Measurements from ENCODE around the gene CIDEB. TPM values are rescaled to one million over a fixed set of nuclear protein-coding genes. Genes with fewer than 3 reads are reported as not detected.

CIDEB gene
- total RNA-seq, 1 experiment from 2014 or later: not detected

- DNase-seq: no peak
- Histone ChIP-seq H3K9me3 (no peaks in the 10 kb centered on the region), H3K27me3 (no peaks in the 10 kb centered on the region), H3K36me3 (no peaks in the 10 kb centered on the region), H3K4me3 (no peak overlapping the region)
These were observed 22.4 kb downstream of the CIDEB start for GRCh38 chr14:24285351-24285750.

DNA sequence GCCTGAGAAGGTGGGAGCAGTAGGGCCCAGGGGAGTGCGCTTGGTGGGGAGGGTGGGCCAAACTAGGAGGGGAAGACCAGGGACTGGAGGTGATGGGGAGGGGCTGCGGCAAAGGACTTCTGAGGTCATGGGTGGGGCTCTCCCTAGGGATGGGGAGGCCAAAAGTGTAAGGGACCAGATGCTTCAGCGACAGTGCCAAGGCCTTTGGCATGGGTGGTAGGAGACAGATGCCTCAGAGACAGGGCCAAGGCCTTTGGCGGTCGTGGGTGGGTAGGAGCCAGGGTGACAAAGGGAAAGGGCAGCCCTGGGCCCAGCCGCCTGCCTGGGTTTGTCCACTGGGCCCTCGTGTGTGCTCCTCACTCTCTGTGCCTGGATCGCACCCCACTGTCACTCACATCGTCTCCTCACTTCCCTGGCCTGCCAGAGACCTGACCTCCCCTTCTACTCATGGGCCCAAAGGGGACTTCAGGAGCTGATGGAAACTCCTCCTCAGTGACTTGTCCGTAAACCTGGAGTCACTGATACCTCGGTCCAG lies 23.2 kb downstream of the CIDEB start:
- H3K4me3 ChIP-seq: no peak overlapping the region
- H3K9me3 ChIP-seq: no peaks in the 10 kb centered on the region
- H3K27me3 ChIP-seq: no peaks in the 10 kb centered on the region
- H3K36me3 ChIP-seq: no peaks in the 10 kb centered on the region
- DNase-seq: no peak

DNA sequence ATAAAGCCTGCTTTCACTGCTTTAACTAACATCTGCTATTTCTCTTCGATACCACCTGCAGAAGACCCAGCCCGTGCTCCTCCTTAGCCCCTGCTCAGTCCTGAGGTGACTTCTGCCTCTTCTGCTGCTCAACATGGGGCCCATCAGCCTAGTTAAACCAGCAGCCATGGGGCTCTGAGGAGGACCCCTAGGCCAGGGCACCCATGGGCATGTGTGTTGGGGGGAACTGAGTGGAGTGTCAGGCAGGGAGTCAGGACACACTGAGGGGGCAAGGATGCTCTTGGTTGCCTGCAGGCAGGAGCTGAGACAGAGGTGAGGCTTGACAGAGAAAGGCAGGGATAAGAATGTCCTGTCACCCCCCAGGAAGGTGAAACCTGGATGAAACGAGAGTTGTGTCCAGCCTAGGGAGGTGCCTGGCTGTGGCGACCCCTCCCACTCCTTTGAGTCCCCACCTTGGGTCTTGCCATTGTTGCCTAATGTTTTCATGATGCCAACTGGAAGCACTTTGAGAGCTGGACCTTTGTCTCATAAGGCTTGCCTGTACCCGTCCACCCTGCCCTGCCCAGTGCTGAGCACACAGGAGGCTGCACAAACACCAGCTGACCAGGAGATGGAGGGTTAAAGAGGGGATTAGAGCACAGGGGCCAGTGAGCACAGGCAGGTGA lies 23.8 kb downstream of the CIDEB start:
- DNase-seq: no peak
- no peaks in the 10 kb centered on the region for H3K27me3 ChIP-seq

DNA sequence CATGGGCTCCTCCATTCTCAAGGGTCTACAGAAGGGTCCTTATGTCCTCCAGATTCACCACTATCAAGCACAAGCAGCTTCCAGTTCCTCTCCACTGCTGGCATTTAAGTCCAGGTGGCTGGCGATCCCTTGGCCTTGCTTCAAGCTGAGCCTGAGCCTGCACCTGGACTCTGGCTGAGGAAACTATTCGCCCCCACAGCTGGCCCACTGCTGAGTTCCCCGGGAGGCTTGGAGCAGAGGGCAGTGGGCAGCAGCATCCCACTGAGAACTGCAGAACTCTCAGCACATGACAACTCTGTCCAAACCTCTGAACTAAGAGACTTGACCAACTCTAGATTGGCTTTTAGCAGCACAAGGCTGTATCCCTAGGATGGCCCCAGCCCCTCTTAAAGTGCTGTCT lies 25.0 kb downstream of the CIDEB start:
- H3K9me3 ChIP-seq: no peaks in the 10 kb centered on the region
- no peaks in the 10 kb centered on the region for H3K27me3 ChIP-seq
- no peak overlapping the region for H3K4me3 ChIP-seq
- DNase-seq: no peak
- H3K36me3 ChIP-seq: no peaks in the 10 kb centered on the region

More for the DNA sequence above, 23.8 kb downstream of the CIDEB start:
- no peaks in the 10 kb centered on the region for H3K36me3 ChIP-seq
- no peaks in the 10 kb centered on the region for H3K9me3 ChIP-seq
- no peak overlapping the region for H3K4me3 ChIP-seq

DNA sequence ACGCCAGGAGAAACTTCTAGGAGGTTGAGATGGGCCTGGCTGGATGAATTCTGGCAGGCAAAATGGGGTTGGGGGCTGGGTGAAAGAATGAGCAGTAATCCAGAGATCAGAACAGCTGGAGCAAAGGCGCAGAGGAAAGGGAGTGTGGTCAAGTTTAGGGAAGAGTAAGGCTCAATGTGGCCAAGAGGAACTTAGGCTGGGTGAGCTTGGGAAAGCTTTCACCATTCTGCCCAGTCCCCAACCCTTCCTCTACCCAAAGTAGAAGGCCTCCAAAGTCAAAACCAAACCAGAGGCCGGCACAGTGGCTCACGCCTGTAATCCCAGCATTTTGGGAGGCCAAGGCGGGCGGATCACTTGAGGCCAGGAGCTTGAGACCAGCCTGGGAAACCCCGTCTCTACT lies 26.1 kb downstream of the CIDEB start:
- no peaks in the 10 kb centered on the region for H3K36me3 ChIP-seq
- no peak overlapping the region for H3K4me3 ChIP-seq
- DNase-seq: no peak
- H3K27me3 ChIP-seq: no peaks in the 10 kb centered on the region
- no peaks in the 10 kb centered on the region for H3K9me3 ChIP-seq

- Histone ChIP-seq H3K36me3 (no peaks in the 10 kb centered on the region), H3K4me3 (no peak overlapping the region), H3K27me3 (no peaks in the 10 kb centered on the region), H3K9me3 (no peaks in the 10 kb centered on the region)
- no peak for DNase-seq
These were observed 26.8 kb downstream of the CIDEB start for GRCh38 chr14:24280797-24281460.

DNA sequence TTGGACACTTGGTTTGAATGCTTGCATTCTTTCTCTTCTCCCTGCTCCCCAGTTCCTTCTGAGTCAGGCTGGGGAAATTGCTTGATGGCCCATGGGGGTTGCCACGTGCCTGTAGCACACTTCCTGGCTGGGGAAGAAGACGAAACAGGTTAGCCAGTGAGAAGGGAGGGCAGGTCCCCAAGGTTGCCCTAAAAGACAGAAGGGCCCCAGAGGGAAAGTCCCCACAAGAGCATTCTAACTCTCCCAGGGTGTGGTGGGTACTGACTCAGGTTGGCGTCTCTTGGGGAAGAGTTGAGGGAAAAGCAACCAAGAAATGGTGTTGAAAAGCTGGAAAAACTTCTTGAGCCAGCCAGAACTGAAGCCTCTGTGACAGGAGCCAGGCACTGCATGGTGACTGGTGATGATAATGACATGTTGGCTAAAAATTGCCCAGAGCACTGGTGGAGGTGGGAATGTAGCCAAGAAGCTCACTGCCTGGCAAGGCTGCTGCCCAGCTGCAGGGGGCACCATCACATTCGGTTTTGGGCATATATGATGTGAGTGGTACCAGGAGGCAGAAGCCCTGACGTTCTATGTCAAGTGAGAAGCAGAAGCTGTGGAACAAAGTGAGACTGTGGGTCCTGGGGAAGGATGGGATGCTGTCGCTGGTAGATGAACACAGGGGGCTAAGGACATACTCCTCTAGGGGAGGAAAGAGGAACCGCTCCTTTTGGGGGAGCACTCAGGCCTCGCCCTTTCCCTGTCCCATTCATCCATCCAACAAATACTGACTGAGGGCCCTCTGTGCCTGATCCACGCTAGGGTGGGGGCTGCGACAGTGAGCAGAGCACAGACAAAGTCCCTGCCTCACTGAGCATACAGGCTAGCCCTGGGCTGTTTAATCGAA lies 28.2 kb downstream of the CIDEB start:
- H3K27me3 ChIP-seq: no peaks in the 10 kb centered on the region
- no peak for DNase-seq

DNA sequence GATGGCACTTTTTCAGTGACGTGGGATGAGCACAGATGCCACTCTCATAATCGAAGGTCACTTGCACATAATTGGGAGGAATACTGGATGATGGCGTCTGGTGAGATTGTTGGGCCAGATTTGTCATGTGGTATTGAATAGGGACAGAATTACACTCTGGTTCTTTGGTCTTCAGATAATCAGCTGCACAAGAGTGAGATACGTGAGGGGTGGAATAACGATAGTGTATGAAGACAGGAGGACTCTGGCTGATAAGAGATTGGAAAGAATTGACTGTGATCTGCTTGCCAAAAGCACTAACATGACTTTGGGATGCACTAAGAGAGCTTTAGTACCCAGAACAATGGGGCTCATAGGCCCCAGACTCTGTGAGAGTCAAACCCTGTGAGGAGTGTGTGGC lies 29.4 kb downstream of the CIDEB start:
- no peaks in the 10 kb centered on the region for H3K27me3 ChIP-seq
- H3K36me3 ChIP-seq: no peaks in the 10 kb centered on the region
- no peak overlapping the region for H3K4me3 ChIP-seq
- no peaks in the 10 kb centered on the region for H3K9me3 ChIP-seq
- no peak for DNase-seq

More for the DNA sequence above, 28.2 kb downstream of the CIDEB start:
- H3K36me3 ChIP-seq: no peaks in the 10 kb centered on the region
- H3K9me3 ChIP-seq: no peaks in the 10 kb centered on the region
- no peak overlapping the region for H3K4me3 ChIP-seq

GRCh38 chr14:24277606-24278321 lies 30.0 kb downstream of the CIDEB start:
- no peak for DNase-seq
- H3K27me3 ChIP-seq: no peaks in the 10 kb centered on the region
- no peak overlapping the region for H3K4me3 ChIP-seq
- no peaks in the 10 kb centered on the region for H3K36me3 ChIP-seq
- no peaks in the 10 kb centered on the region for H3K9me3 ChIP-seq

GRCh38 chr14:24277071-24277470 lies 30.7 kb downstream of the CIDEB start:
- no peak for DNase-seq
- H3K36me3 ChIP-seq: no peaks in the 10 kb centered on the region

DNA sequence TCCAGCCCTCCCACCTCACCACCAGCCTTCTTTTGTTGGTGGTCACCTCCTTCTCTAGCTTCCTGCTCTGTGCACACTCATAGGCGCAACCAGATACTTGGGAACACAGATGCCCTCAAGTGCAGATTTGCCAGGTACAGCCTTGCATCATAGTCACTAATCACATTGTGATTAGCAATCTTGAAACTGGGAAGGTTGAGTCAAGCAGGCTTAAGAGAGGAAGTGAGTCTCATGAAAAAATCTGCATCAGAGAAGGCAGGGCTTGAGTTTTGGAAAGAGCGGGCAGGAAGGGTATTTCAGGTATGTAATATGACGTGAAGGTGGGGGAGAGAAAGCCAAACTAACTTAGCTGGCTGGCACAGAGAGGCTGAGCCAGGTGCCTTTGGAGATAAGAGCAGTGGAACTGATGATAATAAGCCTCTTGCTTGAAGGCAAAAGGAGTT lies 33.7 kb downstream of the CIDEB start:
- no peaks in the 10 kb centered on the region for H3K36me3 ChIP-seq
- no peaks in the 10 kb centered on the region for H3K9me3 ChIP-seq
- no peaks in the 10 kb centered on the region for H3K27me3 ChIP-seq
- no peak for DNase-seq
- no peak overlapping the region for H3K4me3 ChIP-seq

More at GRCh38 chr14:24277071-24277470, 30.7 kb downstream of the CIDEB start:
- Histone ChIP-seq H3K4me3 (no peak overlapping the region), H3K9me3 (no peaks in the 10 kb centered on the region), H3K27me3 (no peaks in the 10 kb centered on the region)

GRCh38 chr14:24273422-24273998 lies 34.3 kb downstream of the CIDEB start:
- Histone ChIP-seq H3K27me3 (no peaks in the 10 kb centered on the region), H3K9me3 (no peaks in the 10 kb centered on the region), H3K4me3 (no peak overlapping the region), H3K36me3 (no peaks in the 10 kb centered on the region)
- no peak for DNase-seq

DNA sequence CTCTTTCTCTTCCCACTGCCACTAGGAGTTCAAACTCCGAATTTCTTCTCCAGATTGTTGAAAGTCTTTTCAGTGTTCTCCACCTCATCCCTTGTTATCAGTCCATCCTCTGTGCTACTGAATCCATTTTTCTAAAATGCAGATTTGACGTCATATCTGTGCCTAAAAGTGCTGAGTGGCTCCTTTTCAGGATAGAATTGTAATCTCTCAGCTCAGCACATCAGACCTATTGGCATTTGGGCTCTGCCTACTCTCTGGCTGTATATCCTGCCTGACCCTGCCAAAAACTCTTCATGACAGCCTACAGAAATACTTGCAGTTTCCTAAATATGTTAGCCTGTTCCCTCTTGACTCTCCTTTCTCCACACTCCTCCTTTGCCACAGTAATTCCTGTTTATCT lies 35.3 kb downstream of the CIDEB start:
- no peak for DNase-seq

DNA sequence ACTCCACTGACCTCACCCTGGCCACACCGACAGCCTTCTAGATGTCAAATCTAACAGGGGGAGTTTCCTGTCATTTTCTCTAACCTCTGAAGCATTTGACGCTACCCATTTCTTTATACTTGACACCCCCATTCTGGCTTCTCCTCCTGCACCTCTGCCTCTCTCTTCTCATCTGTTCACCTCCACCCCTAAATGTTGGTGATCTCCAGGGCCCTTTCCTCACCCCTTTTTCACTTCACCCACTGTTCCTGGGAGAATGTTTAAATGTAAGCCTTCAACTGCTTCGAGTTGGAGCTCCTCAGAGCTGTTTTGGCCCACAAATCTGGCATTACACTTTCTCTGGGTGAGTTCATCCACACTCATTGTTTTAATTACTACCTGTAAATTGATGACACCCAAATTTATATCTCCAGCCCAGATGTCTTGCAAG lies 35.9 kb downstream of the CIDEB start:
- Histone ChIP-seq H3K27me3 (no peaks in the 10 kb centered on the region), H3K4me3 (peak overlapping the region; percentile 90), H3K9me3 (no peaks in the 10 kb centered on the region), H3K36me3 (no peaks in the 10 kb centered on the region)
- DNase-seq: no peak

More for the DNA sequence above, 35.3 kb downstream of the CIDEB start:
- Histone ChIP-seq H3K27me3 (no peaks in the 10 kb centered on the region), H3K4me3 (no peak overlapping the region), H3K9me3 (no peaks in the 10 kb centered on the region), H3K36me3 (no peaks in the 10 kb centered on the region)

DNA sequence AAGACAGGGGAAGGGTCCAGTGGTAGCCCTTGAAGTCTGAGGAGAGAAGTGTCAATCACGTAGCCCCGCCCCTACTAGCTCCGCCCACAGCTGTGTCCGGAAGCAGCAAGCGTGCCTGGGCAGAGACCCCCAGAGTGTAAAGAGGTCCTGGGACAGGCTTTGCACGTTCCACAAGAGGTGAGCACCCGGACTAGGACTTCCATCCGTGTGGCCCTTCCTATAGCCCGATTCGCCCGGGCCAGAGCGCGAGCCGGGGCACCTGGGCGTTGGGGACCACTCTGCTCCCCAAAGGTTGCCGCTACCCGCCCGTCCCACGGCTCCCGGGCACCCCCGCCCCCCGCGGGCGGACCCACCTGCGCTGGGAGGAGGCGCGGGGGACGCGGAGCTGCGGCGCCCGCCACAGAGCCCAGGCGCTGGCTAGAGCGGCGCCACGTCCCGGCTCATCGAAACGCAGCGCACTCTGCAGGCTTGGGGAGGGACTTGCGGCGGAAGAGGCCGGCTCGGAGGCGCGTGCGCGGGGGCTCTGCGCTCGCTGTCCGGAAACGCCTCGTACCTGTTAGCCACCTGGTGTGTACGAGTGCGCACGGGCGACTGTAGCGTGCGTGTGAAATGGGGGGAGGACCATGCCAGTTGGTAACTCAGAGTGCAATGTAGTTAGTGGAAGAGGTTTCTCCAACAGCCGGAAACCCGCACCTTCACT lies 36.5 kb downstream of the CIDEB start, which contains the start of gene RABGGTA:
Gene RABGGTA (minus strand): TSS at position 464 of the 700 bp plus-strand sequence. CDS start 482 bp downstream, outside the sequence.
- Histone ChIP-seq H3K27me3 (no peaks in the 10 kb centered on the region), H3K4me3 (peak within 1 kb of the TSS; percentile 90), H3K36me3 (no peaks in the 10 kb centered on the region), H3K9me3 (no peaks in the 10 kb centered on the region)
- DNase-seq: peak; percentile 76

Measured in MG63 (cell line).